ENCODE data around the gene ZBTB2.
"Not testable (repeated sequence)": the region's sequence is repeated elsewhere in the genome, so short reads cannot be mapped to it uniquely, and the experiment has no call there.

ZBTB2 gene

GRCh38 chr6:151402228-151402627 is 10.9 kb upstream of the ZBTB2 start:
- no peak for DNase-seq (ENCODE audit: low spot score)
- FAIRE-seq, result peak; percentile 51

- FAIRE-seq (no peak), DNase-seq (ENCODE audit: low spot score) (no peak)
Observed at GRCh38 chr6:151400473-151400872, 9.1 kb upstream of the ZBTB2 start.

DNA sequence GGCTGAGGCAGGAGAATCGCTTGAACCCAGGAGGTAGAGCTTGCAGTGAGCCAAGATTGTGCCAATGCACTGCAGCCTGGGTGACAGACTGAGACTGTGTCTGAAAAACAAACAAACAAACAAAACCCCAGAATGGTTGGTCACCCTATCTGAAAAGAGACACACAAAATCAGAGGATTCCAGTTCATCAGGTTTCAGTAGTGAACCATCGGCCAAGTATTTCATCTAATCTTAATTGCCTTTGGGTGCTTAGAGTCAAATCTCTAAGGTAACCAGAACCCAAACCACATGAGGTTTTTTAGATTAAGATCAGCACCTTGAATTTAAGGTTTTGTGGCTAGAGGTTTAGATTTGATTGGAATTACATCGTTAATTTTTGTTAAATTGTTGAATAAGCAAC is 8.3 kb upstream of the ZBTB2 start:
- DNase-seq (ENCODE audit: low spot score) (no peak), FAIRE-seq (no peak)

DNA sequence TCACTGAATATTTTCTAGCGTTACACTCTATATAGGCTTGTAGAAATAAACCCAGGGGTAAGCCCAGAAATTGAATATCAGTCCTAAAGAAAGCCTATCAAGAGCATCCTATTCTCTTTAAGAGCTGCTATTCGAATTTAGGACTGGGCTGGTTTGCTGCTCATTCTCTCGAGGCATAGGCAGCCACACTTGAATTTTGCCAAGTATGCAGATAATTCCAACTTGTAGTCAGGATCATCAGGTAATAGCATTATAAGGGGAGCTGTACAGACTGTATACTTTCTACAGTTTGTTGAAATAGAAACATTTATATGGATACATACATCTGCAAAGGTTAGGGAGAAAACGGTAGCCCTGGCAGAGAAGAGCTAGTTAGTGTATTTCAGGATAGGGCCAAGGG is 2.1 kb upstream of the ZBTB2 start:
- DNase-seq (ENCODE audit: low spot score), result no peak
- FAIRE-seq, result no peak

DNA sequence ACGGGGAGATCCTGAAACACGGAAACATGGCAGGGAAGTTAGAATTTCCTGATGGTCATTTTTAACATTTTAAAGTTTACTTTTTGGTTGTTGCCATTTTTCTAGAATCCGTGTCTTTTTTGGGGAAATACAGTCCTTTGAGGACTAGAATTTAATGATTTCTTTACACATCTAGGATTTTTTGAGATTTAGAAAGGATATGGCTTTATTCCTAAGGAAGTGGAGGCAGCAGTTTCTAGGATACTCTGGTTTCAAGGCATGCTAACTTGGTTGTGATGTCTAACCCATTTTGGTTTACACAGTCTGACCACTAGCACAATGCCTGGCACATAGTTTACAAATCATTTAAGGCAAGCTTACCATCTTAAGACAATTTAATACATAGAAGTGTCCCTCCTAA is 1.1 kb upstream of the ZBTB2 start:
- DNase-seq (ENCODE audit: low spot score) (no peak), FAIRE-seq (no peak)

GRCh38 chr6:151390851-151391470 is 398 bp downstream of the ZBTB2 start:
- FAIRE-seq (no peak), DNase-seq (ENCODE audit: low spot score) (peak; percentile 18)

GRCh38 chr6:151390276-151390850 is 996 bp downstream of the ZBTB2 start:
- no peak for FAIRE-seq
- peak; percentile 94 for DNase-seq (ENCODE audit: low spot score)

DNA sequence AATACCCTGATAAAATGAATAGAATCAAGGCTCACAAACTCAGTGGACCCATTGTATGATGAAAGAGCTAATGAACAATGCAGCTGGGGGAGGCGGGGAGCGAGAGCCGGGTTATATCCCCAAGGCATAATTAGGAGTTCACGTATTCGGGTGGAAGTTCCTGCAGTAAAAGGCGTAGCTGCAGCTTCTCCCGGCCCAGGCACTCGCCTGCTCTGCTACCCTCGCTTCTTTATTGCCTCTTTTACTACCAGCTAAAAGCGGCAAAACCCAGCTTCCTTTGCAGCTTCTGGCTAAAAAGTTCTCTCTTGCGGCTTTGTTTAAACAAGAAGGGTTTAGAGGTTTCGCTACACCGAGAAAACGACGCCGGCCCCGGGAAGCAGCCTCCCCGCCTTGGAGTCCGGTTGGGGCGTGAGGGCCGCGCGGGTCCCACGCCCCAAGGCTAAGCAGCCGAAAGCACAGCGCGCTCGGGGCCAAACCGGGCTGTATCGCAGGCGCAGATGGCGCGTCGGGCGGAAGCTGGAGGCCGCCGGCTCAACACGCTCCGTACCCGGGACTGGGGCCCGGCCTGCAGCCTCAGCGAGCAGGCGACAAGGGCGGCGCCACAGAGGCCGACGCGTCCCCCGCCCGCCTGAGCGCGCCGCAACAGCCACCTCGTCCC is 1.6 kb downstream of the ZBTB2 start:
- DNase-seq (ENCODE audit: low spot score), result peak; percentile 35
- FAIRE-seq, result no peak

GRCh38 chr6:151388997-151389617 is 2.3 kb downstream of the ZBTB2 start:
- DNase-seq (ENCODE audit: low spot score) (peak; percentile 22), FAIRE-seq (no peak)

DNA sequence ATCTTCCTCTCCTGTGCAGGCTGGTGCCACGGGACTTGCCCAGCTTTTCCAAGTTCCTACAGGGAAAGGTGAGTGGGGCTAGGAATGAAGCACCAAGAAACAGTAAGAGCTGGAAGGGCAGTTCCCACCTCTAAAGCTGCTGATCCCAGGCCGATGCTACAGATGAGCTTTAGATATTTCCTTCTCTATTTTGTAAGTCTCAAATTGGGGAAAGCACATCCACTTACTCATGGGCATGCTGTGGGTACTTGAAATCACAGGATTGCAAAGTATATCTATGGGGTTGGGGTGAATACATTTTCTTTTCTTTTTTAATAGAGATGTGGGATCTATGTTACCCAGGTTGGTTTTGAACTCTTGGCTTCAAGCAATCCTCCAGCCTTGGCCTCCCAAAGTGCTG is 3.1 kb downstream of the ZBTB2 start:
- DNase-seq (ENCODE audit: low spot score) (no peak), FAIRE-seq (no peak)

DNA sequence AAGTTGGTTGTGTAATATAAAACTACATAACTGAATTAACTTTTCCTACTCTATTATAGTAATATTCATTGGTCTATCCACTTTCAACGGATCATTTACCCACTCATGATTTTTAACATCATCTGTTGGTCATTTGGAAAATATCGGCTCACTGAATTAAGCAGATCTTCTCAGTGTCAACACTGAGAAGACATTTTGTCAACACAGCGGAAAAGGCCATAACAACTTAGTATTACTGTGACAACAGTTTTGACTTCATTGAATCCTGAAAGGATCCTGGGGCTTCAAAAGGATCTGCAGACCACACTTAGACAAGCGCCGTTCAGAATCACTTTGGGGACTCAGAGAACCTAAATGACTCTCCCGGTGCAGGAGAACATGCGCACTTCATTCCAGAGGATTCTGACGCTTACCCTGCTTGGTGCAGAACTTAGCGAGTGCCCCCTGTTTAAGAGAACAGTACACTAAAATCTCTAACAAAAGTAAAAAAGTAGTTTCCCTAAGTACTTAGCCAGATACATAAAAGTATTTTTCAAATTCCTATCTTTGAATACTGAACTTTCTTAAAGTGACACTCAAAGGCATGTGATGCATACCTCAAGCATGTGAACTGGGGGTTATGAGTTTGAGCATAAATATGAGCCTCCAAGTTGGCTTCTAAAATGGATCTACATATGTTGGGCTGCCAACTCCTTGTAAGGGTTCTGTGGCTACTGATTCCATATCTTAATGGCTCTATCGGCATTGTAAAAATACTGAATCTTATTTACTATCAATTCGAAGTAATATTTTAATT is 4.0 kb downstream of the ZBTB2 start:
- FAIRE-seq (no peak), DNase-seq (ENCODE audit: low spot score) (no peak)

GRCh38 chr6:151385177-151385576 is 6.2 kb downstream of the ZBTB2 start:
- DNase-seq (ENCODE audit: low spot score) (no peak), FAIRE-seq (no peak)

DNA sequence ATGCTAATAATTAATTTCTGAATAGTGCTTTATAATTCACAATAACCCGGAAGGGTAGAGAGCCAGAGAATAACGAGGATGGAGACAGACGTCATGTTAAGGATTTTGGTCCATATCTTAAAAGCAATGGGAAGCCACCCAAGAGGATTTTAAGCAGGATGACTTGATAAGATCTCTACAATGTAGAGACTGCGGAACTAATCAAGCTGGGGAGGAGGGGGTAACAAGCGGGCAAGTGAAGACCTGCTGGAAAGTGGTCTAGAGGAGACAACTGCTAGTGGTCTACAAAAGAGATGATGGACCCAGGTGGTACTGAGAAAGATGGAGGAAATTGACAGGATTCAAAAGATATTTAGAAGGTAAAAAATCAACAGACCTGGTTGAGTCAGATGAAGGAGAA is 7.2 kb downstream of the ZBTB2 start:
- FAIRE-seq, result no peak
- no peak for DNase-seq (ENCODE audit: low spot score)

DNA sequence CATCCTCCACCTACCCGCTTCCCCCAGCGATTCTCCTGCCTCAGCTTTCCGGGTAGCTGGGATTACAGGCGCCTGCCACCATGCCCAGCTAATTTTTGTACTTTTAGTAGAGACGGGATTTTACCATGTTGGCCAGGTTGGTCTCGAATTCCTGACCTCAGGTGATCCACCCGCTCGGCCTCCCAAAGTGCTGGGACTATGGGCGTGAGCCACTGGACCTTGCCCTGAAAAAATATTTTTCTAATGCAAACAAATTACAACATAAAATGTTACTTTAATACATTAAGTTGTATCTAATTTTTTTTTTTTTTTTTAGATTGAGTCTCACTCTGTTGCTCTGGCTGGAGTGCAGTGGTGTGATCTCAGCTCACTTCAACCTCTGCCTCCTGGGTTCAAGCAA is 8.7 kb downstream of the ZBTB2 start:
- not testable (repeated sequence) for DNase-seq (ENCODE audit: low spot score); FAIRE-seq

- DNase-seq (ENCODE audit: low spot score) (no peak), FAIRE-seq (no peak)
Observed at GRCh38 chr6:151381722-151382121, 9.6 kb downstream of the ZBTB2 start.

- DNase-seq (ENCODE audit: low spot score) (no peak), FAIRE-seq (no peak)
Observed at GRCh38 chr6:151380848-151381205, 10.5 kb downstream of the ZBTB2 start.

GRCh38 chr6:151379933-151380847 is 11.2 kb downstream of the ZBTB2 start:
- FAIRE-seq, result no peak
- DNase-seq (ENCODE audit: low spot score), result no peak

DNA sequence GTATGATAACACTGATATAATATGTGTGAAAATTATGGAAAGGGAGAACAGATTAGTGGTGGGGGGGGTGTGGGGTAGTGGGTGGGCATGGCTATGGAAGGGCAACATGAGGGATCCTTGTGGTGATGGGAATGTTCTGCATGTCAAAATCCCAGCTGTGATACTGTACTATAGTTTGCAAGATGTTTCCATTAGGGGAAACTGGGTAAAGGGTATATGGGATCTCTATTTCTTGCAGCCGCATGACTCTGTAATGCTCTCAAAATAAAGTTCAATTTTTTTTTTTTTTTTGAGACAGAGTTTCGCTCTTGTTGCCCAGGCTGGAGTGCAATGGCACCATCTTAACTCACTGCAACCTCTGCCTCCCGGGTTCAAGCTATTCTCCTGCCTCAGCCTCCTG is 14.3 kb downstream of the ZBTB2 start:
- FAIRE-seq (no peak), DNase-seq (ENCODE audit: low spot score) (no peak)

- DNase-seq (ENCODE audit: low spot score) (no peak), FAIRE-seq (no peak)
Observed at GRCh38 chr6:151376440-151376839, 14.9 kb downstream of the ZBTB2 start.

DNA sequence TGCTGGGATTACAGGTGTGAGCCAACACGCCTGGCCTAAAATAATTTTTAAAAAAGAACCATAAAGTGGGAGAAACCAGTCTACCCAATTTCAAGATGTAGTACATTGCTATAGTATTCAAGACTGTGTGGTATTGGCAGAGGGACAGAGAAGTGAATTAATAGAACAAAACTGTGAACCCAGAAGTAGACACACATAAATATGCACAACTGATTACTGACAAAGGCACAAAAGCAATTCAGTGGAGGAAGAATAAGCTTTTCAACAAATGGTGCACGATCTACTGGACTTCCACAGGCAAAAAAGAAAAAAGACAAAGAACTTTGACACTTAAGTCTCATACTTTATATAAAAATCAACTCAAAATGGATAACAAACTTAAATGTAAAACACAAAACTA is 15.5 kb downstream of the ZBTB2 start:
- DNase-seq (ENCODE audit: low spot score) (no peak), FAIRE-seq (no peak)

Data from RCC 7860 (cell line).